ENCODE results near the gene PTPRT. TPM values are rescaled to one million over a fixed set of nuclear protein-coding genes. Genes with fewer than 3 reads are reported as not detected.

Gene PTPRT
- total RNA-seq, 3 donors from 2014 or later: 0.32 to 6.3 (median 4.9) TPM

GRCh38 chr20:42886046-42886445 is 303.7 kb downstream of the PTPRT start:
- intact Hi-C loops (cut with DNase I; ENCODE audit: low total_unique reads): no loop called here
- H3K27ac ChIP-seq: no peak overlapping the region
- no peak overlapping the region for H3K4me3 ChIP-seq
- no peaks in the 10 kb centered on the region for H3K27me3 ChIP-seq
- H3K9me3 ChIP-seq: no peaks in the 10 kb centered on the region
- no peak for TF ChIP-seq POLR2A (IDR thresholded peaks at IDR 0.05)
- TF ChIP-seq CTCF (IDR thresholded peaks at IDR 0.05): no peak
- TF ChIP-seq POLR2AphosphoS5 (IDR thresholded peaks at IDR 0.05): no peak
- H3K4me1 ChIP-seq: no peaks in the 10 kb centered on the region
- DNase-seq (ENCODE audit: low spot score in 2 of 2): no peak
- H3K36me3 ChIP-seq: no peaks in the 10 kb centered on the region

DNA sequence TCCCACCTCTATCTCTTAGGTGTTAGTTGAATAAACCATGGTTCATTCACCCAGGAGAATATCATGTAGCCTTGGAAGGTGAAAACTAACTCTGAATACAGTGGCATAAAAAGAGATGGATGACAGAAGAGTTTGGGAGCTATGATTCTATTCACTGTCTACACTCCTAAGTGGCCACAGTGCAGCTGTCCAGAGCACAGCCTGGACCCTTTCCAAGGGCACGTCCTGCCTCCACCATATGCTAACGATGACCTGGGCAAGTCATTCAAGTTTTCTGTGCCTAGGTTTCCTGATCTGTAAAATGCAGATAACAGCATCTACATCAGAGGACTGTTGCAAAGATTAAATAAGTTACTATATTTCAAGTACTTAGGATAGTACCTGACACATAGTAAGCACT is 314.1 kb downstream of the PTPRT start:
- Histone ChIP-seq H3K27ac (no peak overlapping the region), H3K27me3 (no peaks in the 10 kb centered on the region), H3K9me3 (no peaks in the 10 kb centered on the region), H3K4me1 (no peaks in the 10 kb centered on the region), H3K36me3 (no peaks in the 10 kb centered on the region), H3K4me3 (no peak overlapping the region)
- TF ChIP-seq CTCF (IDR thresholded peaks at IDR 0.05): no peak
- TF ChIP-seq POLR2A (IDR thresholded peaks at IDR 0.05): no peak
- TF ChIP-seq POLR2AphosphoS5 (IDR thresholded peaks at IDR 0.05): no peak
- intact Hi-C loops (cut with DNase I; ENCODE audit: low total_unique reads): no loop called here
- DNase-seq (ENCODE audit: low spot score in 2 of 2): no peak

DNA sequence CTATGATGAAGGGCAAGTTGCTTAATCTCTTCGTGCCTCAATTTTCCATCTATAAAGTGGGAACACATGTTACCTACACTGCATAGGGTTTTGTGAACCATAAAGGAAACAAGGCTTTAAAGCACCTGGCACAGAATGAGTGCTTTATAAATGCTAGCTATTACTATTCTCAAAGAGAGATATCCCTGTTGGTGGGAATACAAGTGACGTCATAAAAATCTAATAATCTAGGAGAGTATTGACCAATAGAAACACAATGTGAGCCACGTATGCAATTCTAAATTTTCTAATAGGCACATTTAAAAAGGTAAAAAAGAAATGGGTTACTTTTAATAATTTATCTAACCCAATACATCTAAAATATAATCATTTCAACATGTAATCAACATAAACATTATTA is 316.4 kb downstream of the PTPRT start:
- TF ChIP-seq POLR2A (IDR thresholded peaks at IDR 0.05) (no peak), POLR2AphosphoS5 (IDR thresholded peaks at IDR 0.05) (no peak), CTCF (IDR thresholded peaks at IDR 0.05) (no peak)
- intact Hi-C loops (cut with DNase I; ENCODE audit: low total_unique reads): no loop called here
- H3K36me3 ChIP-seq: no peaks in the 10 kb centered on the region
- H3K9me3 ChIP-seq: no peaks in the 10 kb centered on the region
- H3K27me3 ChIP-seq: no peaks in the 10 kb centered on the region
- H3K4me3 ChIP-seq: no peak overlapping the region
- H3K27ac ChIP-seq: no peak overlapping the region
- DNase-seq (ENCODE audit: low spot score in 2 of 2): no peak
- H3K4me1 ChIP-seq: no peaks in the 10 kb centered on the region

DNA sequence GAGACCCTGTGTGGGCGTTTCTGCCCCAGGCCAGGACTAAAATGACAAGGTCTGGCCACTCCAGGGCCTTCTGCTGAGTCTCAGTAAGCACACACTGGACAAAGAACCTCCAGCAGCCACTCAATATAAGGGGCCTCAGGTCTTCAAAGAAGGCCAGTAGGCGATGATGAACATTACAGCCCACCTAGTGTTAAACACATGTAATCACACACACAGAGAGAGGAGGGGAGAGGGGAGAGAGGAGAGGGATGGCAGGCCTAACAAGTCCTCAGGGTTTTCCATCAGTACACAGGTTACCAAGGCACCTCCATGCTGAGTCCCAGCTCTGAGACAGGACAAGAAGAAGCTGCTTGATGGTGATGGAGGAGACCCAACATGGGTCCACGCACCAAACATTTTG is 325.6 kb downstream of the PTPRT start:
- TF ChIP-seq POLR2AphosphoS5 (IDR thresholded peaks at IDR 0.05): no peak
- no peak for TF ChIP-seq CTCF (IDR thresholded peaks at IDR 0.05)
- no peak for TF ChIP-seq POLR2A (IDR thresholded peaks at IDR 0.05)
- Histone ChIP-seq H3K27me3 (no peaks in the 10 kb centered on the region), H3K9me3 (no peaks in the 10 kb centered on the region), H3K36me3 (no peaks in the 10 kb centered on the region), H3K27ac (no peak overlapping the region), H3K4me3 (no peak overlapping the region), H3K4me1 (no peaks in the 10 kb centered on the region)
- intact Hi-C loops (cut with DNase I; ENCODE audit: low total_unique reads): no loop called here
- no peak for DNase-seq (ENCODE audit: low spot score in 2 of 2)

DNA sequence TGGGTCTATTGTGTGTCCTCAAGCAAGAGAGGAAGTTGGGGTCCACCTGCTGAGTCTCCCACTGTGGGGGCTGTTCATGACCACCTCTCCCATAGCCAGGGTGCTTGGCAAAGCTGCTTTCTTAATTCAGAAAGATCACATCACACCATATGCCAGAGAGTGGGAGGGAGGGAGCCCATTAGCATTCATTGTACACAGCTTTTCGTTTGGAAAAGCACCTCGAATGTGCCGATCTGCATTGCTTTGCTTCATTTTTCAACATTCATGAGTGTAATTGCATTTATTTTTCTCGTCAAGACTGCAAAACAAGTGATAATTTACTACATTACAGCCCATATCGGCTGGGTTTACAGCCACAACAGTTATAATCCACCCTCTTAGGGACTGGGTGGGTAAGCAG is 327.3 kb downstream of the PTPRT start:
- Histone ChIP-seq H3K4me1 (no peaks in the 10 kb centered on the region), H3K4me3 (no peak overlapping the region), H3K27ac (no peak overlapping the region), H3K36me3 (no peaks in the 10 kb centered on the region), H3K9me3 (no peaks in the 10 kb centered on the region), H3K27me3 (no peaks in the 10 kb centered on the region)
- intact Hi-C loops (cut with DNase I; ENCODE audit: low total_unique reads): no loop called here
- TF ChIP-seq CTCF (IDR thresholded peaks at IDR 0.05): no peak
- DNase-seq (ENCODE audit: low spot score in 2 of 2): no peak

All from breast epithelium (tissue), 4 donors.